ENCODE results near the gene SMIM9. TPM values are rescaled to one million over a fixed set of nuclear protein-coding genes. Genes with fewer than 3 reads are reported as not detected.

SMIM9 gene
- total RNA-seq, 1 experiment from 2014 or later, result not detected

GRCh38 chrX:154840856-154841255 is 6.4 kb upstream of the SMIM9 start:
- ChIA-PET POLR2A (no interaction called here), RAD21 (ENCODE audit: low non-redundant PET in 1 of 2, low total read pairs in 2 of 2, uncharacterized antibody in 2 of 2, unreplicated experiment in 2 of 2) (no interaction called here), CTCF (interaction anchor here (1.0 to 1.4 kb wide), 2 partner anchors 92 kb away, joined by 3 read pairs; no protein-coding TSS in a partner anchor)
- no TSS peak for BruUV-seq (replicated peaks)
- Histone ChIP-seq H3K36me3 (ENCODE audit: control insufficient read depth in 1 of 2, insufficient read depth in 2 of 2, low read length in 2 of 2) (no peaks in the 10 kb centered on the region), H2AFZ (ENCODE audit: low read depth, low read length, poor library complexity, severe bottlenecking) (no peak overlapping the region), H4K20me1 (ENCODE audit: insufficient read depth) (no peaks in the 10 kb centered on the region), H3K9me2 (ENCODE audit: insufficient read depth) (no peaks in the 10 kb centered on the region), H3K27ac (ENCODE audit: low read depth, low read length) (no peak overlapping the region), H3K4me2 (ENCODE audit: low read length) (no peak overlapping the region), H3K9me3 (ENCODE audit: control insufficient read depth in 1 of 2, insufficient read depth in 1 of 2, low read depth in 1 of 2, low read length in 2 of 2) (no peaks in the 10 kb centered on the region), H3K27me3 (ENCODE audit: insufficient read depth, low read length) (no peaks in the 10 kb centered on the region), H3K79me2 (ENCODE audit: insufficient read depth, low read length) (no peaks in the 10 kb centered on the region), H3K4me3 (replicated peaks in 1 of 2; ENCODE audit: low read depth in 1 of 2, low read length in 2 of 2) (no peak overlapping the region), H3K9ac (ENCODE audit: low read length) (no peak overlapping the region), H3K4me1 (ENCODE audit: control insufficient read depth in 1 of 2, insufficient read depth in 2 of 2, low read length in 2 of 2) (no peaks in the 10 kb centered on the region)
- ATAC-seq, result peak; percentile 70
- no peak for TF ChIP-seq JUND (IDR thresholded peaks at IDR 0.05)
- no peak for TF ChIP-seq EZH2 (IDR thresholded peaks at IDR 0.05)
- TF ChIP-seq, protein P1, sequence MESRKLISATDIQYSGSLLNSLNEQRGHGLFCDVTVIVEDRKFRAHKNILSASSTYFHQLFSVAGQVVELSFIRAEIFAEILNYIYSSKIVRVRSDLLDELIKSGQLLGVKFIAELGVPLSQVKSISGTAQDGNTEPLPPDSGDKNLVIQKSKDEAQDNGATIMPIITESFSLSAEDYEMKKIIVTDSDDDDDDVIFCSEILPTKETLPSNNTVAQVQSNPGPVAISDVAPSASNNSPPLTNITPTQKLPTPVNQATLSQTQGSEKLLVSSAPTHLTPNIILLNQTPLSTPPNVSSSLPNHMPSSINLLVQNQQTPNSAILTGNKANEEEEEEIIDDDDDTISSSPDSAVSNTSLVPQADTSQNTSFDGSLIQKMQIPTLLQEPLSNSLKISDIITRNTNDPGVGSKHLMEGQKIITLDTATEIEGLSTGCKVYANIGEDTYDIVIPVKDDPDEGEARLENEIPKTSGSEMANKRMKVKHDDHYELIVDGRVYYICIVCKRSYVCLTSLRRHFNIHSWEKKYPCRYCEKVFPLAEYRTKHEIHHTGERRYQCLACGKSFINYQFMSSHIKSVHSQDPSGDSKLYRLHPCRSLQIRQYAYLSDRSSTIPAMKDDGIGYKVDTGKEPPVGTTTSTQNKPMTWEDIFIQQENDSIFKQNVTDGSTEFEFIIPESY (IDR thresholded peaks at IDR 0.05; ENCODE audit: extremely low read depth, insufficient replicate concordance, low read length), result no peak
- TF ChIP-seq RAD21 (IDR thresholded peaks at IDR 0.05; ENCODE audit: low read depth), result peak; percentile 82
- peak; percentile 27 to 64 (median 50); a peak in 5 of 6 replicates for TF ChIP-seq CTCF (IDR thresholded peaks at IDR 0.05 in 2 of 3, conservative IDR thresholded peaks at IDR 0.05 in 1 of 3; ENCODE audit: borderline replicate concordance in 1 of 3, insufficient read depth in 1 of 3, low read depth in 2 of 3, low read length in 2 of 3)
- TF ChIP-seq POLR2A (IDR thresholded peaks at IDR 0.05; ENCODE audit: borderline replicate concordance, extremely low read depth, insufficient read depth, insufficient read length), result no peak
- TF ChIP-seq POLR2AphosphoS5 (IDR thresholded peaks at IDR 0.05; ENCODE audit: low read depth, low read length), result no peak
- TF ChIP-seq TCF7L2 (IDR thresholded peaks at IDR 0.05; ENCODE audit: borderline replicate concordance, extremely low read depth, insufficient read depth, insufficient read length), result no peak
- TF ChIP-seq SP1 (IDR thresholded peaks at IDR 0.05; ENCODE audit: low read depth), result no peak
- intact Hi-C loops (cut with micrococcal nuclease), result loop anchor here (10.0 kb wide), 1 partner anchor 126 kb away; no protein-coding TSS in a partner anchor
- peak; percentile 22 for DNase-seq (ENCODE audit: low read depth, low spot score)
